Daoy (cell line): ENCODE measurements around the gene KRTAP5-10. TPM values are rescaled to one million over a fixed set of nuclear protein-coding genes. Genes with fewer than 3 reads are reported as not detected.
"Not testable (repeated sequence)": the region's sequence is repeated elsewhere in the genome, so short reads cannot be mapped to it uniquely, and the experiment has no call there.

Experiments used
- DNase-seq: peaks from one replicate; pipeline ENCODE4 v3.0.0-alpha.2; 2015; ENCODE audit warnings: low read depth
- total RNA-seq: library from RNA; depleted of rRNA; stranded (reverse); fragments of >200 nt; shearing (Covaris generic); gene quantifications from 2 replicates; pipeline ENCODE4 v1.2.3, GENCODE V29; 2014

Gene KRTAP5-10
- total RNA-seq, 1 experiment from 2014 or later, result not detected

DNA sequence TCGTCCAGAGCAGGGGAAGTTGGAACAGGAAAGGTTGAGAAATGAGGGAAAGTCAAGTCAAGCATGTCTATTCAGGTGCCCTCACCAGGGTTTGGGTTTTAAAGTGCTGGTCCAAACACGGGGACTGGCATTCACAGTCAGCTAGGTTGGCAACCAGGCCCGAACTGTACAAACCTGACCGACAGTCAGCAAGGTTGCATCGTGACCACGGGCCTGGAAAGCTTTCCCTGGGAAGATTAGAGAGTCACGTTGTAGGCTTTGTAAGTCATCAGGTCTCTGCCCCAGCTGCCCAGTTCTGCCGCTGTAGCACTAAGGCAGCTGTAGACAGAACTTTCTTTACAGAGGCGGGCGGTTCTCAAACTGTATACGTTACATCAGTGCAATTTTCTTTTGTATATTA, 7.4 kb downstream of the KRTAP5-10 start:
- DNase-seq, result no peak

DNA sequence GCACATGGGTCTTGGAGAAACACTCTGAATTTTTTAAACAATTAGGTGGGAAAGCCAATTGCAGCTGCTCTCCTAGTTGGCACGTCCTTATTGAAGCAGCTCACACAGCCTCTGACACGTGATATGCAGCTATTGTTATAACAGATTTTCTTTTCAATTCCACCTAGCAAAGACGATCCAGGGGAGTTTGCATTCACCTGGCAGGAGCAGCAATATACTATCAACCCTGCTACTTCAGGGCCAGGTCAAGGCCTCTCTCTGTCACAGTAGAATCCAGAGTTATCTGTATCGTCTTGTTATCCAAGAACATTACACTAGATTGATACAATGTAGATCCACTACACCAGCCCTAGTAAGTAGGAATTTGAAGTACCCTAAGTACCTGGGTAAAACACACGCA, 9.1 kb downstream of the KRTAP5-10 start:
- DNase-seq, result no peak

DNA sequence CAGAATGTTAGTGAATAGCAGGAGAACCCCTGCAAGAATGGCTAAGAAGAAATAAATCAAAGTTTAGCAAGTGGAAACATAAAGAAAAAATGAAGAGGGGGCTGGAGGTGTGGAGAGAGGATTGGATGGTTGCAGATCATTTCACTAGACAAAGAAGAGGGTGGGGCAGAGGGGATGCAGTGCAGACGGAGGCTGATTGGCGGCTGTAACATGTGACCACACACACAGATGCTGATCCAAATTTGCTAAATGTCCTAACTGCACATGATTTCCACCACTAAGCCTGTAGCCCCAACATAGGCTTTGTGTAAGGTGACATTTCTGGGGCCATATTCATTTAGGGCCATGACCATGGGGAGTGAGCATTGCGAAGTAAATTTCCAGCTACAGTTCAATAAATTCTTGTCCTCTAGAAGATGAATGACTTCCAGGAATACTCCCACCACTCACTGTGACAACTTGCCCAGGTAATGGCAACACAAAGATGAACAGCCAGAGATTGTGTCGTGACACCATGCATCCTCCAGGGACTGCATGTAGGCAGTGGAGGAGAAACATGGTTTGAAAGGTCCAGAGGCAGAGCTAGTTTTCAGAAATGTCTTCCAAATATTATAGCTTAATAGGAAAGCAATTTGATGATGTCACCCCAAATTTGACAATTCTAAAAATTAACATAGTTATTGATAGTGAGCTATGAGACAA, 10.5 kb downstream of the KRTAP5-10 start:
- no peak for DNase-seq

DNA sequence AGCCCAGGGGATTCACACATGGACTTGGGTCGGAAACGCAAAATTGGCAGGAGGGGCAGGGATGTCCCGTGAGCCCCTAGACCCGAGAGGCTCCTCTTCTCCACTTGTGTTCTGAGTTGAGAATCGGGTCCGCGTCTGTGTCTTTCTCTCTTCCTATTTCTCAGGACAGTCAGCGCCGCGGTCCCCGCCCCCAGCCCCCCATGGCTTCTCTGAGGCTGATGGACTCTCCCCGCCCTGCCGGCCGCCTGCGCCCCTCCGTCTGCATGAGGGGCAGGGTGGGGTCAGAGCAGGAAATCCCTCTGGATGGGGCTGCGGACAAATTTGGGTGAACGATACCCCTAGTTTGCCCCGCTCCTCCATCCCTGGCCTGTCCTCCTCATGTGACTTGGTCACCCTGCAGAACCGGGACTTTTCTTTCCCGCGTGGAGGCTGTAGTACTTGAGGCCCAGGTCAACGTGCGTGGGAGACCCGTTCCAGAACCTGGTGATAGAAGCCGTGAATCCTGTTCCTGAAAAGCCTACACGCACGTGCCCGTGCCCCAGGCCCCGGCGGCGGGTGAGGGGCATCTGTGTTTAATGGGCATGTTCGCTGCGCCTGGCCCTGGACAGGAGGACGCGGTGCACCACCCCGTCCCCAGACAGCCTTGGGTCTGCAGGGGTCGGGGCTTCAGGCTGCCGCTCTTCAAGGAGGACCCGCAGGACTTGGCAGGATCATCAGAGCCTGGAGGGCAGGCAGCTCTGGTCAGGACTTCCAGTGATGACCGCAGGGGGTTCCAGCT, 11.5 kb downstream of the KRTAP5-10 start:
- not testable (repeated sequence) for DNase-seq

DNA sequence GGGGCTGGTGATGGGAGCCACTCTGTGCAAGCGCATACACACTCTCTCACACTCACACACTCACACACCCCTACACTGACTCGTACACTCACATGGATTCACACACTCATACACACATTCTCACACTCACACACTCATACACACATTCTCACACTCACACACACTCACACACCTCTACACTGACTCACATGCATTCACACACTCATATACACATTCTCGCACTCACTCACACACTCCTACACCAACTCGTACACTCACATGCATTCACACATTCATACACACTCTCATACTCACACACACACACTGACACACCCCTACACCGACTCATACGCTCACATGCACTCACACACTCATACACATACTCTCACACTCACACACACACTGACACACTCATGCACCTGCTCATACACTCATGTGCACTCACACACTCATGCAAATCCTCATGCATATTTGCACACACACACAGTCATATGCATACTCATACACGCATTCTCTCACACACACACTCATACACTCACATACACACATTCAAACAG, 12.2 kb downstream of the KRTAP5-10 start:
- no peak for DNase-seq

DNA sequence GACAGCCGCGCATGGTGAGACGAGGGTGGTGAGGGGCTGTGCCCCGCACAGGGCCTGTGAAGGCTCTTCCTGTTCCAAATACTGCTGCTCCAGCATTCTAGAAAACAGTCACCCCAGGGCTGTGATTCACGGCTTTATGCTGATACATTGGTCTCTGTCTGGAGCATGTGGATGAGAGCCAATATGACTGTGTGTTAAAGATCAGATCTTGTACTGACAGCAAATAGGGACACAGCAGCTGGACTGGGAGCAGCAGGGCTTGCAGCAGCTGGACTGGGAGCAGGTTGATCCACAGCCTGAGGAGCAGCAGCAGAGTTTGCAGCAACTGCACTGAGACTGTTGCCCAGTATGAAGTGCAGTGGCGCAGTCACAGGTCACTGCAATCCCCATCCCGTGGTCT, 14.2 kb downstream of the KRTAP5-10 start:
- DNase-seq, result not testable (repeated sequence)

DNA sequence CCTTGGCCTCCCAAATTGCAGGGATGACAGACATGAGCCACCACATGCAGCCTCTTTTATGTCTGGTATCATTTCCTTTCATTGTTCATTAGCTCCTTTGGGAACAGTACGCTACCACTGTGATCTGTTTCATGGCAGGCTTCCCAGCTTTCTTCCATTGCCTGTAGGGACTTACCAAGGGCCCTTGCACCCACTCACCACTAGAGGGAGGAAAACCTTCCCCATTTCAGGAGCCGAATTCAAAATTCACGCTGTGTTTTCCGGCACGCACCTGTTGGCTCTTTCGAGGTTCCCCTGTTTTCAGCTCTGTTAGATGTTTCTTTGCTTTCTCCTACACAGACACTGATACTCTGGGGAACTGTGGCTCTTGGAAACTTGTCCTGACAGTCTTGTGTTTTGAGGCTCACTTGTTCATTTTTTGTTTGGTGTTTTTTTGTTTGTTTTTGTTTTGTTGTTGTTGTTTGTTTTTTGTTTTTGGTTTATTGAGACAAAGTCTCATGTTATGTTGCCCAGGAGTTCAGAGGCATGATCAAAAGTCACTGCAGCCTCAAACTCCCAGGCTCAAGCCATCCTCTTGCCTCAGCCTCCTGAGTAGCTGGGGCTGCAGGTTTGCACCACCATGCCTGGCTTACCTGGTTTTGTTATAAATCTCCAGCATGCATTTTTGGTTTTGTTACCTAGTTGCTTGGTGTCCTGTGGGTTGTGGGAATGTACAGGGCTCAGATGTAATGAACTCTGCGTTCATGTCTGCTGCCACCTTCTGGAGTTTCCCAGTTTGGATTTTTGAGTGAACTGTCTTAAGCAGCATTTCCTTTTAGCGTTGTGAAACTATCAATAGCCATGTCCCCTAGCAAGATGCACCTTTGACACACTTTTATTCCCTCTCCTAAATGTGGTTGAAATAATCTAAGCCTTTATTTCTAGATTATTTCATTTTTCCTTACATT, 15.0 kb downstream of the KRTAP5-10 start:
- DNase-seq, result peak; percentile 79

DNA sequence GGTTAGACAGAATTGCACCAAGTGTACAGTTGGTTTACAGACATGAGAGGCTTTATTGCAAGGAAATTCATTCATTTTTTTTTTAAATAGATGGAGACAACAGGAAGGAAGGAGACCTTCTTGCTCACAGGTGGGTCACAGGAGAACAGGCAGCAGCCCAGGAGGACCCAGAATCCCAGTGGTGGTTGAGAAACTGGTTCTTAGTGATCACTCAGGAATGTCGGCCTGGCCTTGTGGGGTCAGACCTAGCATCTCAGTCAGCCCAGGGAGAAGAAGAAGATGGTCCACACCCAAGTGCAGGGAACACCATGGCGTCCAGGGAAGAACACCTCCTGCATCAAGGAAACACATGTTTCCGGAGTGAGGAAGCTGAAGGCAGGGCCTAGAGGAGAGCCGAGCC, 16.5 kb downstream of the KRTAP5-10 start:
- no peak for DNase-seq

DNA sequence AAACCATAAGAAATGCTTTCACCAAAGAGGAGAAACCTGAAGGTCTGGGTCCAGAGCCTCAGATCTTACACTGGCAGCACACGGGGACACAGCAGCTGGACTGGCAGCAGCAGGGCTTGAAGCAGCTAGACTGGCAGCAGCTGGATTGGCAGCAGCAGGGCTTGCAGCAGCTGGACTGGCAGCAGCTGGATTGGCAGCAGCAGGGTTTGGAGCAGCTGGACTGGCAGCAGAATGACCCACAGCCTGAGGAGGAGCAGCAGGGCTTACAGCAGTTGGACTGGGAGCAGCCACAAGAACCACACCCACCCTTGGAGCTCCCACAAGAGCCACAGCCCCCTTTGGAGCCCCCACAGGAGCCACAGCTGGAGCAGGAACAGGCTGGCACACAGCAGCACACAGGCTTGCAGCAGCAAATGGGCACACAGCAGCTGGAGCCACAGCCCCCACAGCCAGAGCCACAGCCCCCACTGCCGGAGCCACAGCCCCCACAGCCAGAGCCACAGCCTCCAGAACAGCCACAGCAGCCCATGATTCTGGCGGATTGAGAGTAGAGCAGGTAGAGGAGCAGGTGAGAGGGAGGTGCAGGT, 17.0 kb downstream of the KRTAP5-10 start, which contains the start of gene KRTAP5-11:
TSS of gene KRTAP5-11 (minus strand) at position 567 of the 587 bp plus-strand sequence. CDS start at position 529, 38 bp downstream.
- no peak for DNase-seq

DNA sequence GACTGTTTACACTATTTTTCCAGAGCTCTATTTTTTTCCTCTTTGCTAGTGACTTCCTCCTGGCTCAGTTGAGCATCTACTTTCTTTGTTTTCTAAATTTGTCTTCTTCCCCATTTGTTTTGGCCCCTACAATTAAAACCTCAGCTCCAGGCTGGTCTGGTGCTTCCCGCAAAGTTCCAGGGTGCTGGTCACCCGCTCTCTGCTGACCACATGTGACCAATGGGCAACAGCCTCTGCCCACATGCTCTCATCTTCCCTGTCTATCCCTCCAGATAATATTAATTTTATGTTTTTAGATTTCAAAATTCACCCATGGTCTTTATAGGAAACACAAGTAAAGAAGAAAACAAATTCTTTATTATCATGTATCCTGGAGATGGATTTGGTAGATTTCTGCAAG, 17.6 kb downstream of the KRTAP5-10 start:
- not testable (repeated sequence) for DNase-seq

DNA sequence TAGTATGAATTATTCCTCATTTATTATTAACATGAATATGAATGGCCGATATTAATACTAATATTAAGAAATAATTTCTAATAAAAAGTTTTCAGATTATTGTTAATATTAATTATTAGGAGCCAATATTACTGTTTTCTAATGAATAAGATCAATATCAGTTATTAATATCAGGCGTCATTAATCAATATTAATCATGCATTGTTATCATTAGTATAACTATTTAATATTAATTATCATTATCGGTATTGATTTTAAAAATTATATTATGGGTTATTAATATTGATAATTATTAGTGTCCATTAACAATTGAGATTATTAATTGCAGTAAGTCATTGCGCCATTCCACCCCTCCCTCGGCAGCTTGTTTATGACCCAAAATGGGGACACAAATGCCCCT, 20.3 kb downstream of the KRTAP5-10 start:
- DNase-seq, result not testable (repeated sequence)

DNA sequence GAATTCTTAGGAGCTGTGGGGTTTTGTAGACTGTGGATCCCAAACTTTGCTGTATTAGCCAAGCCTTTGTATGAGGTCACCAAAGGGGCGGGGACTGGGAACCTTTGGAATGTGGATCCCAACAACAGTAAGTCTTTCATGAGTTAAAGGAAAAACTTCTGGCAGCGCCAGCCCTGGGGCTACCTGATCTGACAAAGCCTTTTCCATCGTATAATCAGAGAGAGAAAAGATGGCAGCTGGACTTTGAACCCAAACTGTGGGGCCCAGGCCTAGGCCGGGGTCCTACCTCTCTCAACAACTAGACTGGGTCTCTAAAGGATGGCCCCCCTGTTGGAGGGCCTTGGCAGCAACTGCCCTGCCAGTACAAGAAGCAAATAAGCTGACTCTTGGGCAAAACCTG, 23.0 kb downstream of the KRTAP5-10 start:
- not testable (repeated sequence) for DNase-seq

DNA sequence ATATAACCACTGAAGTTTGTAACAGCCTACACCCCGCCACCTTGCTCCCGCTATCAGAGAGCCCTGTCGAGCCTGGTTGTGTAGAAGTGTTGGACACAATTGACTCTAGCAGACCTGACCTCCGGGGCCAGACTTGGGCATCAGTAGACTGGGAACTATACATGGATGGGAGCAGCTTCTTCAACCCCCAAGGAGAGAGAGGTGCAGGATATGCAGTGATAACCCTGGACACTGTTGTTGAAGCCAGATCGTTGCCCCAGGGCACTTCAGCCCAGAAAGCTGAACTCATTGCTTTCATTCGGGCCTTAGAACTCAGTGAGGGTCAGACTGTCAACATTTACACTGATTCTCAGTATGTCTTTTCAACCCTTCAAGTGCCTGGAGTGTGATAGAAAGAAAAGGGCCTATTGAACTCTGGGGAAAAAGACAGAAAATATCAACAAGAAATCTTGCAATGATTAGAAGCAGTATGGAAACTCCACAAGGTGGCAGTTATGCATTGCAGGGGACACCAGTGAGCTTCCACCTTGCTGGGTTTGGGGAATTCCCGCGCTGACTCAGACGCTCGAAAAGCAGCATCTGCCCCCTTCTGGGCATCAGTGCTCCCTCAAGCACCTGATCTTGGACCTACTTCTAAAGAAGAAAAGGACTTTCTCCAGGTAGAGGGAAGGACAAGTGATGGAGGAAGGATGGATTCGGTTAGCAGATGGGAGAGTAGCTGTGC, 23.6 kb downstream of the KRTAP5-10 start:
- peak; percentile 67 for DNase-seq

DNA sequence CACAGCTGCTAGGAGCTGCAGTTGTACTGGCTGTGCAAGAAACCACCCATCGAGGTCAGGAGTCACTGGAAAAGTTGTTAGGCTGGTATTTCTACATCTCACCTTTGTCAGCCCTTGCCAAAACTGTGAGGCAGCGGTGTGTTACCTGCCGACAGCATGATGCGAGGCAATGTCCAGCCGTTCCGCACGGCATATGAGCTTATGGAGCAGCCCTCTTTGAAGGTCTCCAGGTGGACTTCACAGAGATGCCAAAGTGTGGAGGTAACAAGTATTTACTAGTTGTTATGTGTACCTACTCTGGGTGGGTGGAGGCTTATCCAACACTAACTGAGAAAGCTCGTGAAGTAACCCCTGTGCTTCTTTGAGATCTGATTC, 24.2 kb downstream of the KRTAP5-10 start:
- DNase-seq, result not testable (repeated sequence)

DNA sequence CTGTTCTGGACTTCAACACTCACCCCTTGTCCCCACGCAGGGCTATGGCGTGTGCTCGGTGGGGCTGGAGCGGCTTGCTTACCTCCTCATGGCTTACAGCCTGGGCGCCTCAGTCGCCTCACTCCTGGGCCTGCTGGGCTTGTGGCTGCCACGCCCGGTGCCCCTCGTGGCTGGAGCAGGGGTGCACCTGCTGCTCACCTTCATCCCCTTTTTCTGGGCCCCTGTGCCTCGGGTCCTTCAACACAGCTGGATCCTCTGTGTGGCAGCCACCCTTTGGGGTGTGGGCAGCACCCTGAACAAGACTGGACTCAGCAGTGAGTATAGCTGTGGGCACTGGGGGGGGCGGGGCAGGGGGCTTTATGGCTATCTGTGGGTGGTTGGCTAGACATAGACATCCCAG, 37.9 kb downstream of the KRTAP5-10 start:
- DNase-seq, result not testable (repeated sequence)

DNA sequence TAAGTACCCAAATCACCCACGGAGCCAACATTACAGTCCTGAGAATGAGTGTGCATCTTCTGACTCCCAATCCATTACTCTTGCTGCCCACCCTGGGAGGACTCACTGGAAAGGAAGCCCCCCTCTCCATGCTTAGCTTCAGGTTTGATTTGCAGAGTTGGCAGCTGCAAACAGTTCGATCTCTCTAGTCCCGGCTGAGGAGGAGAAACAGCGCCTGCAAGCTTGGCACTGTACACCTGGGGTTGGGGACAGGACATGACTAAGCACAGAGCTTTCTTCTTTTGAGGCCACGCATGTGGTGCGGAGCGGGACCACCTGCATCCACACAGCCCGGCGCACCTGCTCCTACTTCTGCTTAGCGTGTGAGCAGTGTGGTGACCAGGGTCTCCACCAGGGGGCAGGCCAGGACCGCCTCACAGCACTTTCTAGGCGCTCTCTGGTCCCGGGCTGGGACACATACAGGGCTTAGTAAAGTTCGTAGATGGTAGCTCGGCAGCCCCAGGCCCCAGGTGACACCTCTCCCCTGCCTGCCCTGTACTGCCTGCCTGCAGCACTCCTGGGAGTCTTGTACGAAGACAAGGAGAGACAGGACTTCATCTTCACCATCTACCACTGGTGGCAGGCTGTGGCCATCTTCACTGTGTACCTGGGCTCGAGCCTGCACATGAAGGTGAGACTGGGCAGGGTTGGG, 39.6 kb downstream of the KRTAP5-10 start:
- not testable (repeated sequence) for DNase-seq

DNA sequence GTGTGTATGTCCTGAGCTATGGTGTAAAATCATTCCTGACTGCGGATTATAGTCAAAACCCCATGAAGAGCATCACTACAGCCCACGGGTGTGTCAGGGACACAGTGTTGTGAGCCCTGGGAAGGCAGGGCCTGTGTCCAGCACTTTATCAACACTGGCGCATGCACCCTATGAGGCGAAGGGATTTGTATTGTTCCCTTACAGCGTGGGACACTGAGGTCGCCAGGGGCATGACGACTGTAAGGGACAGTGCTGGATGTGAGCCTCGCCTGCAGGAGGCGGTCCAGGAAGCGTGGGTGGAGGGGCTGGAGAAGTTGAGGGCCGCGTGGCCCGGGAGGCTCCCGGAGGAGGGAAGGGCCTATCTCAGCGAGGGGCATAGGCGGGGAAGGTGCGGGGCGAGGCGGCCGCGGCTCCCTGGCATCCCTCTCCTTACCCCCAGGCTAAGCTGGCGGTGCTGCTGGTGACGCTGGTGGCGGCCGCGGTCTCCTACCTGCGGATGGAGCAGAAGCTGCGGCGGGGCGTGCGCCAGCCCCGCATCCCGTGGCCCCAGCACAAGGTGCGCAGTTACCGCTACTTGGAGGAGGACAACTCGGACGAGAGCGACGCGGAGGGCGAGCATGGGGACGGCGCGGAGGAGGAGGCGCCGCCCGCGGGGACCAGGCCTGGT, 41.6 kb downstream of the KRTAP5-10 start:
- not testable (repeated sequence) for DNase-seq

DNA sequence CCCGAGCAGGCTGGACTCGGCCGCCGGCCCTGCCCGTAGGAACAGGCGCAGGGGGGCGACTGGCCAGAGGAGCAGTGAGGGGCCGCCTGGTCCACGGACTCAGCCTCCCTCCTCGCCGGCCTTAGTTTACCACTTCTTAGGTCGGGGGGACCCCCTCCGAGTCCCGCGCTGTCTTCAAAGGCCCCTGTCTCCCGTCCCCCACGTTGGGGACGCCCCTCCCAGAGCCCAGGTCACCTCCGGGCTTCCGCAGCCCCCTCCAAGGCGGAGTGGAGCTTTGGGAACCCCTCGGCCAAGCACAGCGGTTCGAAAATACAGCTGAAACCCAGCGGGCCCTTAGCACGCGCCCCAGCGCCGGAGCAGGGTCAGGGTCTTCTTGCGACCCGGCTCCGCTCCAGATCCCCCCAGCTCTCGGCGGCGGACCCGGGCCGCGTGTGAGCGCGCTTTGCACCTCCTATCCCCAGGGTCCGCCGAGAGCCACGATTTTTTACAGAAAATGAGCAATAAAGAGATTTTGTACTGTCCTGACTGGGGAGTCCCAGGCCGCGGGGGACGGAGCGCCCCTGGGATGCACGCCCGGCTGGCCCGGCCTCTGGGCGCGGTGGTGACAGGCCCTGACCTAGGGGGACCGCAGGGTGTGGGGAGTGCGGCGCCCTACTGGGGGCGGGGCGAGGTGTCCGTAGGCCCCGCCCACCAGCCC, 42.3 kb downstream of the KRTAP5-10 start:
- DNase-seq, result not testable (repeated sequence)

DNA sequence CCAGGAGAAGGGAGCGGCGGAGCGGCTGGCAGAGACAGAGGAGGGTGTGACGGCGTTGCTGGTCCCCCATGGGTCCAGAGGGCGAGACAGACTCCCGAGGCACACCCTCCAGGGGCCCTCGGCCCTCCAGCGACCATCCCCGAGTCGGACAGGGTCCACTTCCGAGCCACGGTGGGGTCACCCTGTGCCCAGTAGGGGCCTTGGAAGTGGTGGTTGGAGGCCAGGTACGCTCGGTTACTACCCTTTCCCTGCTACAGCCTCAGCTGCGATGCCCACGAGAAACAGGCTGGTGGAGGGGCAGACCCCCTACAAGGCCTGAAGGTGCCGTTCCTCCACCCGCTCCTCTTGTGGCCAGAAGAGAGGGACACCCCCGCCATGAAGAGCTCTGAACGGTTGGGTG, 42.9 kb downstream of the KRTAP5-10 start:
- DNase-seq, result not testable (repeated sequence)
